K562 (cell line): ENCODE measurements around the gene OR2T10. TPM values are rescaled to one million over a fixed set of nuclear protein-coding genes. Genes with fewer than 3 reads are reported as not detected.
"Not testable (repeated sequence)": the region's sequence is repeated elsewhere in the genome, so short reads cannot be mapped to it uniquely, and the experiment has no call there.

Source experiments
- ATAC-seq: fragments of 200-7000 bp; cut with Tn5 transposase; 3 replicates; pipeline ENCODE4 v1.9.1; 2020; ENCODE audit warnings: moderate library complexity
- BruUV-seq: library from RNA; stranded (reverse); fragments of 400-500 nt; replicated peaks from 2 replicates; lab custom pipeline; 2021; lab: Mats Ljungman, UMichigan
- CTCF ChIA-PET: fragments of 300-600 bp; formaldehyde crosslinking; extraction: SDS; loops from one replicate; lab custom pipeline; 2021; ENCODE audit warnings: low intra/inter-chr PET ratio; lab: Yijun Ruan, JAX
- POLR2A ChIA-PET: fragments of 300-600, 350-650 bp; sonication (Branson Sonifier 250); formaldehyde crosslinking; extraction: SDS; loops from one replicate; lab custom pipeline; 2021; ENCODE audit warnings: antibody characterized with exemption, inconsistent platforms; lab: Yijun Ruan, JAX
- DNase-seq, 4 experiments: peaks; one replicate each; pipeline versions ENCODE4 v3.0.0 to v3.0.0-alpha.2; 2011 to 2018; ENCODE audit warnings: low spot score in 3 of 4, mixed read lengths in 3 of 4; ENCODE audit errors: extremely low read depth in 1 of 4
- FAIRE-seq: peaks from 2 replicates; lab custom pipeline; 2011; peaks lifted over from hg19 to GRCh38; lab: Jason Lieb, UNC
- H2AFZ ChIP-seq: 2 replicates; pipeline ENCODE4 v1.6.0; 2011; ENCODE audit warnings: low read depth, low read length, control low read depth, inconsistent platforms
- H3K27ac ChIP-seq: fragments of 200-600 bp; 3 replicates; pipeline ENCODE4 v1.8.0; 2011; ENCODE audit warnings: low read depth, mild to moderate bottlenecking, control low read depth, inconsistent platforms, low read length, moderate library complexity, mixed read lengths; ENCODE audit errors: extremely low read depth
- H3K27me3 ChIP-seq, 2 experiments: fragments of 300-600 bp in 1 of 2; 2 replicates in 1 of 2; 3 replicates in 1 of 2; pipeline versions ENCODE4 v1.6.0 to v1.8.0; 2011; ENCODE audit warnings: inconsistent platforms in 2 of 2, low read length in 2 of 2, mild to moderate bottlenecking in 1 of 2, mixed read lengths in 1 of 2, moderate library complexity in 1 of 2; ENCODE audit not compliant: control insufficient read depth in 2 of 2, insufficient read depth in 2 of 2
- H3K36me3 ChIP-seq: fragments of 300-600 bp; 3 replicates; pipeline ENCODE4 v1.8.0; 2011; ENCODE audit warnings: mild to moderate bottlenecking, low read length, inconsistent platforms; ENCODE audit not compliant: control insufficient read depth, insufficient read depth
- H3K4me1 ChIP-seq, 2 experiments: fragments of 200-600 bp in 1 of 2; replicated peaks in 1 of 2; 2 replicates in 1 of 2; 3 replicates in 1 of 2; pipeline versions ENCODE4 v1.5.1 to v1.8.0; 2011; ENCODE audit warnings: inconsistent platforms in 2 of 2, low read length in 2 of 2, mild to moderate bottlenecking in 1 of 2, mixed read lengths in 1 of 2, moderate library complexity in 1 of 2; ENCODE audit not compliant: control insufficient read depth in 2 of 2, insufficient read depth in 2 of 2
- H3K4me2 ChIP-seq: 2 replicates; pipeline ENCODE4 v1.6.1; 2011; ENCODE audit warnings: low read length, control low read depth, inconsistent platforms, mixed read lengths; ENCODE audit not compliant: insufficient read depth
- H3K4me3 ChIP-seq: fragments of 200-600 bp; sonication (generic), shearing (Covaris generic); 2 replicates; pipeline ENCODE4 v1.5.1; 2016; ENCODE audit warnings: control low read depth, inconsistent platforms
- H3K79me2 ChIP-seq: fragments of 200-600 bp; 3 replicates; pipeline ENCODE4 v1.8.0; 2011; ENCODE audit warnings: low read length, inconsistent platforms; ENCODE audit not compliant: control insufficient read depth, insufficient read depth
- H3K9ac ChIP-seq, 2 experiments: 2 replicates each; pipeline versions ENCODE4 v1.6.0 to v1.6.1; 2011; ENCODE audit warnings: low read depth in 2 of 2, low read length in 2 of 2, control low read depth in 1 of 2, inconsistent platforms in 1 of 2, mild to moderate bottlenecking in 1 of 2, mixed read lengths in 1 of 2; ENCODE audit not compliant: insufficient read depth in 1 of 2
- H3K9me1 ChIP-seq: one replicate; pipeline ENCODE4 v1.6.0; 2011; ENCODE audit warnings: inconsistent platforms, mild to moderate bottlenecking, low read length, moderate library complexity; ENCODE audit not compliant: control insufficient read depth, insufficient read depth
- H3K9me3 ChIP-seq: replicated peaks from 2 replicates; pipeline ENCODE4 v1.5.1; 2011; ENCODE audit warnings: low read depth, low read length, inconsistent platforms; ENCODE audit not compliant: control insufficient read depth, insufficient read depth
- H4K20me1 ChIP-seq: replicated peaks from 2 replicates; pipeline ENCODE4 v1.6.1; 2011; ENCODE audit warnings: low read length, inconsistent platforms, mixed read lengths; ENCODE audit not compliant: control insufficient read depth, insufficient read depth
- WGBS: fragments of 100-300 bp; shearing (Covaris generic); methylation state at CpG from one replicate; pipeline ENCODE4 v1.1.6; 2016; ENCODE audit warnings: low coverage, mixed read lengths; ENCODE audit not compliant: insufficient coverage; ENCODE audit errors: missing lambda C conversion rate; 5-methylcytosine and 5-hydroxymethylcytosine counted together
- in situ Hi-C: fragments of 300-500 bp; cut with MboI; formaldehyde crosslinking; loops from 4 replicates; pipeline ENCODE4 v1.15.0; 2018; ENCODE audit warnings: inconsistent platforms, mixed read lengths
- intact Hi-C: fragments of 100-400 bp; cut with micrococcal nuclease; formaldehyde crosslinking; loops from 2 replicates; pipeline ENCODE4 v1.14.2; 2022
- polyA plus RNA-seq, 8 experiments: library from polyadenylated mRNA; depleted of rRNA in 4 of 8; stranded (reverse) in 5 of 8; unstranded in 3 of 8; fragments of >200 nt; fragmentation: Nextera tagmentation in 2 of 8; fragmentation: Illumina TruSeq in 1 of 8; extraction: Ambion mirVana in 2 of 8; extraction: Trizol in 1 of 8; gene quantifications; 2 replicates each; pipeline versions ENCODE4 v1.2.1 to v1.2.3, GENCODE V29; 2011 to 2014; ENCODE audit warnings: inconsistent platforms in 1 of 8, missing spikeins in 1 of 8
- small RNA-seq: library from RNA; depleted of rRNA; stranded (forward); fragments of <200 nt; gene quantifications from one replicate; pipeline ENCODE3, GENCODE V24; 2014
- total RNA-seq, 7 experiments: library from RNA; depleted of rRNA in 6 of 7; stranded (reverse); fragments of >200 nt in 6 of 7; fragmentation: Illumina TruSeq in 2 of 7; extraction: Trizol in 2 of 7; gene quantifications; 2 replicates each; pipeline versions ENCODE4 v1.2.1 to v1.2.3, GENCODE V29; 2011 to 2021; ENCODE audit warnings: low replicate concordance in 1 of 7

The OR2T10 gene
- total and polyA plus RNA-seq, 9 of the 15 experiments (the other 6 are each of a cell fraction or from before 2014, with no cell fraction given), result not detected

- H3K9ac ChIP-seq, DNase-seq, H3K27me3 ChIP-seq, CTCF ChIA-PET, H2AFZ ChIP-seq, H3K36me3 ChIP-seq, H3K9me3 ChIP-seq, H3K4me3 ChIP-seq, ATAC-seq, intact Hi-C loops, H3K79me2 ChIP-seq, H3K4me2 ChIP-seq, H3K9me1 ChIP-seq, BruUV-seq, H3K27ac ChIP-seq, H3K4me1 ChIP-seq, FAIRE-seq, POLR2A ChIA-PET, H4K20me1 ChIP-seq: not testable (repeated sequence)
- no CpG with 5 or more reads among the region's 2 CpGs for WGBS
- in situ Hi-C loops, result loop anchor here (5.0 kb wide), 1 partner anchor 45 kb away; no protein-coding TSS in a partner anchor
Observed at GRCh38 chr1:248547383-248547782, 50.1 kb downstream of the OR2T10 start.

Small RNA genes within 50 kb of the gene (small RNA-seq; reads per million reads assigned to genes)
- not detected for gene RF00019

Other genes starting within 250 kb of the OR2T10 start
Only the 7 nearest of the 17 such genes appear.
- gene OR2G6, start 89.6 kb downstream of the OR2T10 start, total RNA-seq (2014; rRNA removed), result not detected in 2 replicates
- gene OR2G6, start 89.6 kb downstream of the OR2T10 start, total RNA-seq (2014; rRNA removed; fragmentation: Illumina TruSeq; extraction: Trizol), result not detected in 2 replicates
- gene OR2G6, start 89.6 kb downstream of the OR2T10 start, total RNA-seq (2015; rRNA removed; fragmentation: Illumina TruSeq; extraction: Trizol), result not detected in 2 replicates
- gene OR2G6, start 89.6 kb downstream of the OR2T10 start, total RNA-seq (2021), result not detected in 2 replicates
- gene OR2G6, start 89.6 kb downstream of the OR2T10 start, polyA plus RNA-seq (2011; rRNA removed), result not detected in 2 replicates
- not detected in 2 replicates for gene OR2G6, start 89.6 kb downstream of the OR2T10 start, polyA plus RNA-seq (2014; fragmentation: Illumina TruSeq; extraction: Trizol)
- not detected for gene OR2G6, start 89.6 kb downstream of the OR2T10 start, polyA plus RNA-seq (2014; fragmentation: Nextera tagmentation; extraction: Ambion mirVana)
- gene OR2G6, start 89.6 kb downstream of the OR2T10 start, polyA plus RNA-seq (2014; rRNA removed), result 0.01 TPM in 1 of 2 replicates, not detected in the other
- gene OR2T29, start 34.9 kb downstream of the OR2T10 start, total RNA-seq (2014; rRNA removed), result not detected in 2 replicates
- gene OR2T29, start 34.9 kb downstream of the OR2T10 start, total RNA-seq (2014; rRNA removed; fragmentation: Illumina TruSeq; extraction: Trizol), result not detected in 2 replicates
- gene OR2T29, start 34.9 kb downstream of the OR2T10 start, total RNA-seq (2015; rRNA removed; fragmentation: Illumina TruSeq; extraction: Trizol), result not detected in 2 replicates
- not detected in 2 replicates for gene OR2T29, start 34.9 kb downstream of the OR2T10 start, total RNA-seq (2021)
- gene OR2T29, start 34.9 kb downstream of the OR2T10 start, polyA plus RNA-seq (2011; rRNA removed), result not detected in 2 replicates
- not detected in 2 replicates for gene OR2T29, start 34.9 kb downstream of the OR2T10 start, polyA plus RNA-seq (2014; fragmentation: Illumina TruSeq; extraction: Trizol)
- not detected for gene OR2T29, start 34.9 kb downstream of the OR2T10 start, polyA plus RNA-seq (2014; fragmentation: Nextera tagmentation; extraction: Ambion mirVana)
- gene OR2T29, start 34.9 kb downstream of the OR2T10 start, polyA plus RNA-seq (2014; rRNA removed), result not detected in 2 replicates
- gene OR2T34, start 22.9 kb downstream of the OR2T10 start, total RNA-seq (2014; rRNA removed), result not detected in 2 replicates
- gene OR2T34, start 22.9 kb downstream of the OR2T10 start, total RNA-seq (2014; rRNA removed; fragmentation: Illumina TruSeq; extraction: Trizol), result not detected in 2 replicates
- not detected in 2 replicates for gene OR2T34, start 22.9 kb downstream of the OR2T10 start, total RNA-seq (2015; rRNA removed; fragmentation: Illumina TruSeq; extraction: Trizol)
- gene OR2T34, start 22.9 kb downstream of the OR2T10 start, total RNA-seq (2021), result not detected in 2 replicates
- not detected in 2 replicates for gene OR2T34, start 22.9 kb downstream of the OR2T10 start, polyA plus RNA-seq (2011; rRNA removed)
- gene OR2T34, start 22.9 kb downstream of the OR2T10 start, polyA plus RNA-seq (2014; fragmentation: Illumina TruSeq; extraction: Trizol), result not detected in 2 replicates
- not detected for gene OR2T34, start 22.9 kb downstream of the OR2T10 start, polyA plus RNA-seq (2014; fragmentation: Nextera tagmentation; extraction: Ambion mirVana)
- gene OR2T34, start 22.9 kb downstream of the OR2T10 start, polyA plus RNA-seq (2014; rRNA removed), result not detected in 2 replicates
- gene OR2T11, start 37.4 kb upstream of the OR2T10 start, total RNA-seq (2014; rRNA removed), result not detected in 2 replicates
- not detected in 2 replicates for gene OR2T11, start 37.4 kb upstream of the OR2T10 start, total RNA-seq (2014; rRNA removed; fragmentation: Illumina TruSeq; extraction: Trizol)
- gene OR2T11, start 37.4 kb upstream of the OR2T10 start, total RNA-seq (2015; rRNA removed; fragmentation: Illumina TruSeq; extraction: Trizol), result not detected in 2 replicates
- gene OR2T11, start 37.4 kb upstream of the OR2T10 start, total RNA-seq (2021), result not detected in 2 replicates
- not detected in 2 replicates for gene OR2T11, start 37.4 kb upstream of the OR2T10 start, polyA plus RNA-seq (2011; rRNA removed)
- gene OR2T11, start 37.4 kb upstream of the OR2T10 start, polyA plus RNA-seq (2014; fragmentation: Illumina TruSeq; extraction: Trizol), result not detected in 2 replicates
- gene OR2T11, start 37.4 kb upstream of the OR2T10 start, polyA plus RNA-seq (2014; fragmentation: Nextera tagmentation; extraction: Ambion mirVana), result not detected
- gene OR2T11, start 37.4 kb upstream of the OR2T10 start, polyA plus RNA-seq (2014; rRNA removed), result not detected in 2 replicates
- gene OR2T35, start 47.6 kb upstream of the OR2T10 start, total RNA-seq (2014; rRNA removed), result not detected in 2 replicates
- gene OR2T35, start 47.6 kb upstream of the OR2T10 start, total RNA-seq (2014; rRNA removed; fragmentation: Illumina TruSeq; extraction: Trizol), result not detected in 2 replicates
- not detected in 2 replicates for gene OR2T35, start 47.6 kb upstream of the OR2T10 start, total RNA-seq (2015; rRNA removed; fragmentation: Illumina TruSeq; extraction: Trizol)
- gene OR2T35, start 47.6 kb upstream of the OR2T10 start, total RNA-seq (2021), result not detected in 2 replicates
- gene OR2T35, start 47.6 kb upstream of the OR2T10 start, polyA plus RNA-seq (2011; rRNA removed), result not detected in 2 replicates
- gene OR2T35, start 47.6 kb upstream of the OR2T10 start, polyA plus RNA-seq (2014; fragmentation: Illumina TruSeq; extraction: Trizol), result not detected in 2 replicates
- not detected for gene OR2T35, start 47.6 kb upstream of the OR2T10 start, polyA plus RNA-seq (2014; fragmentation: Nextera tagmentation; extraction: Ambion mirVana)
- gene OR2T35, start 47.6 kb upstream of the OR2T10 start, polyA plus RNA-seq (2014; rRNA removed), result not detected in 2 replicates
- not detected in 2 replicates for gene OR2T27, start 57.8 kb upstream of the OR2T10 start, total RNA-seq (2014; rRNA removed)
- gene OR2T27, start 57.8 kb upstream of the OR2T10 start, total RNA-seq (2014; rRNA removed; fragmentation: Illumina TruSeq; extraction: Trizol), result not detected in 2 replicates
- gene OR2T27, start 57.8 kb upstream of the OR2T10 start, total RNA-seq (2015; rRNA removed; fragmentation: Illumina TruSeq; extraction: Trizol), result not detected in 2 replicates
- gene OR2T27, start 57.8 kb upstream of the OR2T10 start, total RNA-seq (2021), result not detected in 2 replicates
- not detected in 2 replicates for gene OR2T27, start 57.8 kb upstream of the OR2T10 start, polyA plus RNA-seq (2011; rRNA removed)
- gene OR2T27, start 57.8 kb upstream of the OR2T10 start, polyA plus RNA-seq (2014; fragmentation: Illumina TruSeq; extraction: Trizol), result not detected in 2 replicates
- not detected for gene OR2T27, start 57.8 kb upstream of the OR2T10 start, polyA plus RNA-seq (2014; fragmentation: Nextera tagmentation; extraction: Ambion mirVana)
- gene OR2T27, start 57.8 kb upstream of the OR2T10 start, polyA plus RNA-seq (2014; rRNA removed), result not detected in 2 replicates
- gene OR14I1, start 105.1 kb upstream of the OR2T10 start, total RNA-seq (2014; rRNA removed), result not detected in 2 replicates
- gene OR14I1, start 105.1 kb upstream of the OR2T10 start, total RNA-seq (2014; rRNA removed; fragmentation: Illumina TruSeq; extraction: Trizol), result not detected in 2 replicates
- not detected in 2 replicates for gene OR14I1, start 105.1 kb upstream of the OR2T10 start, total RNA-seq (2015; rRNA removed; fragmentation: Illumina TruSeq; extraction: Trizol)
- gene OR14I1, start 105.1 kb upstream of the OR2T10 start, total RNA-seq (2021), result not detected in 2 replicates
- not detected in 2 replicates for gene OR14I1, start 105.1 kb upstream of the OR2T10 start, polyA plus RNA-seq (2011; rRNA removed)
- not detected in 2 replicates for gene OR14I1, start 105.1 kb upstream of the OR2T10 start, polyA plus RNA-seq (2014; fragmentation: Illumina TruSeq; extraction: Trizol)
- not detected for gene OR14I1, start 105.1 kb upstream of the OR2T10 start, polyA plus RNA-seq (2014; fragmentation: Nextera tagmentation; extraction: Ambion mirVana)
- not detected in 2 replicates for gene OR14I1, start 105.1 kb upstream of the OR2T10 start, polyA plus RNA-seq (2014; rRNA removed)